Peyer's patch (tissue), 4 donors: ENCODE measurements around the gene DAZAP1. TPM values are rescaled to one million over a fixed set of nuclear protein-coding genes. Genes with fewer than 3 reads are reported as not detected.

Experiments
- DNase-seq, 3 donors: peaks; one replicate each; pipeline ENCODE4 v3.0.0-alpha.2; 2017 to 2019
- H3K27ac ChIP-seq, 4 donors: fragments of 200-600 bp; sonication (generic); one replicate each; pipeline ENCODE4 v1.5.1; 2016 to 2019
- H3K27me3 ChIP-seq, 2 donors: fragments of 200-600 bp; sonication (generic); one replicate each; pipeline ENCODE4 v1.5.1; 2019
- H3K36me3 ChIP-seq, 3 donors: fragments of 200-600 bp; sonication (generic); one replicate each; pipeline ENCODE4 v1.5.1; 2016 to 2019
- H3K4me1 ChIP-seq, 4 donors: fragments of 200-600 bp; sonication (generic); one replicate each; pipeline ENCODE4 v1.5.1; 2016 to 2019
- H3K4me3 ChIP-seq, 4 donors: fragments of 200-600 bp; sonication (generic); 1 replicate in 3 of 4; 2 replicates in 1 of 4; pipeline ENCODE4 v1.5.1; 2016 to 2019; ENCODE audit warnings: mild to moderate bottlenecking in 1 of 4
- H3K9me3 ChIP-seq, 4 donors: fragments of 200-600 bp; sonication (generic); one replicate each; pipeline ENCODE4 v1.5.1; 2016 to 2019; ENCODE audit warnings: mild to moderate bottlenecking in 1 of 4
- POLR2A ChIP-seq, 2 donors: fragments of 450-650 bp; IDR thresholded peaks; one replicate each; pipeline ENCODE4 v1.5.1; 2017; ENCODE audit warnings: antibody characterized with exemption in 2 of 2, mild to moderate bottlenecking in 2 of 2, moderate library complexity in 2 of 2
- total RNA-seq, 4 donors: library from RNA; depleted of rRNA; stranded (reverse); fragments of >200 nt; gene quantifications; one replicate each; pipeline ENCODE4 v1.1.0, GENCODE V29; 2016
- TF ChIP-seq, protein P1 (sequence below), 6 experiments: fragments of 450-650 bp in 4 of 6; fragments of 200-600 bp in 2 of 6; sonication (generic) in 1 of 6; IDR thresholded peaks; one replicate each; pipeline ENCODE4 v1.5.1; 2017 to 2019; ENCODE audit warnings: antibody characterized with exemption in 6 of 6, mild to moderate bottlenecking in 3 of 6, moderate library complexity in 1 of 6

DAZAP1 gene
- total RNA-seq, 4 donors from 2014 or later = 37.5 to 90.9 (median 58.2) TPM

DNA sequence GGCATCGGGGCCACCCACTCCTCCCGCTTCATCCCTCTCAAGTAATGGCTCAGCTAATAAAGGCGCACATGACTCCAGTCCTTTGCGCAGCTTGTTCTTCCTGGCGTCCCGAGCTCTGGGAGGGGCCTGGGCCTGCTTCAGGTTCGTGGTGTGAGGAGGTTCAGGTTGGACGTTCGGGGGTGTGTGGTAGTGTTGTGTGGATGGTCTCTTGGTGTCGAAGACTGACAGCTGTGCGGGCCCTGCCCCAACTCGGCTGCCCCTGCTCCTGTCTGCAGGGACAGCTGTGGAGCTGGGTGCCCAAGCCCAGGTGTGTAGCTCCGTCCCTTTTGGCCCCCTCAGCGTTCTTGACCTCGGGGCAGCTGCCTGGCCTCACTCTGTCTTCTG lies 33.0 kb downstream of the DAZAP1 start:
- Histone ChIP-seq H3K4me3 (no peak overlapping the region), H3K36me3 (peaks cover 0 to 35% (median 0%) of the 10 kb centered on the region in 3 donors)

GRCh38 chr19:1441022-1441426 lies 33.6 kb downstream of the DAZAP1 start:
- no peak overlapping the region for H3K27ac ChIP-seq
- DNase-seq = no peak
- H3K4me3 ChIP-seq = no peak overlapping the region
- H3K9me3 ChIP-seq = no peaks in the 10 kb centered on the region
- peaks cover 0 to 32% (median 0%) of the 10 kb centered on the region in 3 donors for H3K36me3 ChIP-seq
- H3K27me3 ChIP-seq = peaks cover 0 to 7% of the 10 kb centered on the region in 2 donors
- peaks cover 0 to 30% (median 19%) of the 10 kb centered on the region in 4 donors for H3K4me1 ChIP-seq
- no peak for TF ChIP-seq POLR2A (IDR thresholded peaks at IDR 0.05)
- TF ChIP-seq, protein P1, sequence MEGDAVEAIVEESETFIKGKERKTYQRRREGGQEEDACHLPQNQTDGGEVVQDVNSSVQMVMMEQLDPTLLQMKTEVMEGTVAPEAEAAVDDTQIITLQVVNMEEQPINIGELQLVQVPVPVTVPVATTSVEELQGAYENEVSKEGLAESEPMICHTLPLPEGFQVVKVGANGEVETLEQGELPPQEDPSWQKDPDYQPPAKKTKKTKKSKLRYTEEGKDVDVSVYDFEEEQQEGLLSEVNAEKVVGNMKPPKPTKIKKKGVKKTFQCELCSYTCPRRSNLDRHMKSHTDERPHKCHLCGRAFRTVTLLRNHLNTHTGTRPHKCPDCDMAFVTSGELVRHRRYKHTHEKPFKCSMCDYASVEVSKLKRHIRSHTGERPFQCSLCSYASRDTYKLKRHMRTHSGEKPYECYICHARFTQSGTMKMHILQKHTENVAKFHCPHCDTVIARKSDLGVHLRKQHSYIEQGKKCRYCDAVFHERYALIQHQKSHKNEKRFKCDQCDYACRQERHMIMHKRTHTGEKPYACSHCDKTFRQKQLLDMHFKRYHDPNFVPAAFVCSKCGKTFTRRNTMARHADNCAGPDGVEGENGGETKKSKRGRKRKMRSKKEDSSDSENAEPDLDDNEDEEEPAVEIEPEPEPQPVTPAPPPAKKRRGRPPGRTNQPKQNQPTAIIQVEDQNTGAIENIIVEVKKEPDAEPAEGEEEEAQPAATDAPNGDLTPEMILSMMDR (IDR thresholded peaks at IDR 0.05) = no peak

More for the DNA sequence above, 33.0 kb downstream of the DAZAP1 start:
- Histone ChIP-seq H3K27me3 (peaks cover 0 to 1% of the 10 kb centered on the region in 2 donors), H3K27ac (no peak overlapping the region), H3K4me1 (peaks cover 0 to 24% (median 14%) of the 10 kb centered on the region in 4 donors), H3K9me3 (no peaks in the 10 kb centered on the region)
- TF ChIP-seq POLR2A (IDR thresholded peaks at IDR 0.05) = no peak
- TF ChIP-seq, protein P1 (IDR thresholded peaks at IDR 0.05) = no peak
- no peak for DNase-seq

GRCh38 chr19:1441677-1442438 lies 34.5 kb downstream of the DAZAP1 start:
- DNase-seq = no peak
- TF ChIP-seq, protein P1 (IDR thresholded peaks at IDR 0.05) = no peak
- no peak for TF ChIP-seq POLR2A (IDR thresholded peaks at IDR 0.05)
- peaks cover 0 to 38% (median 23%) of the 10 kb centered on the region in 4 donors for H3K4me1 ChIP-seq

GRCh38 chr19:1445185-1445931 lies 38.0 kb downstream of the DAZAP1 start:
- TF ChIP-seq, protein P1 (IDR thresholded peaks at IDR 0.05) = peak; percentile 69 to 98 (median 94)
- no peak for TF ChIP-seq POLR2A (IDR thresholded peaks at IDR 0.05)
- H3K9me3 ChIP-seq = no peaks in the 10 kb centered on the region
- H3K27ac ChIP-seq = peak overlapping the region in 1 of 4 donors; percentile 65
- peaks cover 3 to 42% of the 10 kb centered on the region in 2 donors for H3K27me3 ChIP-seq
- peaks cover 0 to 33% (median 16%) of the 10 kb centered on the region in 4 donors for H3K4me1 ChIP-seq
- peak overlapping the region; percentile 33 to 51 (median 48) for H3K4me3 ChIP-seq
- peak; percentile 74 to 87 (median 87) for DNase-seq
- peaks cover 0 to 22% (median 0%) of the 10 kb centered on the region in 3 donors for H3K36me3 ChIP-seq

More at GRCh38 chr19:1441677-1442438, 34.5 kb downstream of the DAZAP1 start:
- Histone ChIP-seq H3K27me3 (peaks cover 3 to 16% of the 10 kb centered on the region in 2 donors), H3K36me3 (peaks cover 0 to 32% (median 0%) of the 10 kb centered on the region in 3 donors), H3K27ac (no peak overlapping the region), H3K9me3 (no peaks in the 10 kb centered on the region), H3K4me3 (no peak overlapping the region)

- H3K4me1 ChIP-seq = peaks cover 0 to 33% (median 16%) of the 10 kb centered on the region in 4 donors
- H3K36me3 ChIP-seq = peaks cover 0 to 15% (median 0%) of the 10 kb centered on the region in 3 donors
- no peak for DNase-seq
- H3K27me3 ChIP-seq = peaks cover 3 to 49% of the 10 kb centered on the region in 2 donors
- H3K9me3 ChIP-seq = no peaks in the 10 kb centered on the region
- peak overlapping the region in 3 of 4 donors; percentile 48 to 51 (median 49) for H3K4me3 ChIP-seq
- TF ChIP-seq POLR2A (IDR thresholded peaks at IDR 0.05) = no peak
- TF ChIP-seq, protein P1 (IDR thresholded peaks at IDR 0.05) = no peak
- no peak overlapping the region for H3K27ac ChIP-seq
These were observed 38.7 kb downstream of the DAZAP1 start for GRCh38 chr19:1445932-1446712.
